Liver (tissue), 3 donors: ENCODE measurements around the gene ASIC2.

Experiments
- GABPA ChIP-seq, 2 donors: IDR thresholded peaks in 1 of 2; conservative IDR thresholded peaks in 1 of 2; 2 replicates each; pipeline ENCODE4 v1.6.1; 2016; ENCODE audit warnings: antibody characterized with exemption in 2 of 2, mild to moderate bottlenecking in 1 of 2, moderate library complexity in 1 of 2
- JUND ChIP-seq, 2 donors: IDR thresholded peaks; 2 replicates each; pipeline ENCODE4 v1.6.1; 2016; ENCODE audit warnings: antibody characterized with exemption in 2 of 2
- TF ChIP-seq, protein P1 (sequence below): fragments of 150-350 bp; IDR thresholded peaks from 2 replicates; pipeline ENCODE4 v1.5.1; 2017; ENCODE audit warnings: improper control_type of control experiment, low read depth, low read length; ENCODE audit not compliant: missing input control
- TF ChIP-seq, protein P2 (sequence below): IDR thresholded peaks from 2 replicates; pipeline ENCODE4 v1.6.1; 2016; ENCODE audit warnings: antibody characterized with exemption
- TF ChIP-seq, protein P3 (sequence below): IDR thresholded peaks from 2 replicates; pipeline ENCODE4 v1.6.1; 2016; ENCODE audit warnings: antibody characterized with exemption
- donor health status: healthy.
- donor health status: healthy.

DNA sequence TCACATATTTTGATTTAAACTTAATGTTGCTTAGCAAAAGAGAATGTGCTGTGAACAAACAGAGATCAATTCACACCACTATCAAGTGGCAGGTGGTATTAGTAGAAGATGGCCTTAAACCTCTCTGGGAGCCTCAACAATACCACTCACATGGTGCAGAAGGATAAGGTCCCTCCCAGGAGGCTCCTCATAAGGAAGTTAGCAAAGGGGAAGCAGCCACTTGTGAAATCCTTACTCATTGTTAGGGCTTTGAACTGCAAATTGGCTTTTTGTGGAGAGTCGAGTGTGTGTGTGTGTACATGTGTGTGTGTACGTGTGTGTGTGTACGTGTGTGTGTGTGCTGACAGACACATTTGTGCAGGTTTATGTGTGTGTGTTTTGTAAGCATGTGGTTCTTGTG is 48.9 kb upstream of the ASIC2 start:
- TF ChIP-seq, protein P1, sequence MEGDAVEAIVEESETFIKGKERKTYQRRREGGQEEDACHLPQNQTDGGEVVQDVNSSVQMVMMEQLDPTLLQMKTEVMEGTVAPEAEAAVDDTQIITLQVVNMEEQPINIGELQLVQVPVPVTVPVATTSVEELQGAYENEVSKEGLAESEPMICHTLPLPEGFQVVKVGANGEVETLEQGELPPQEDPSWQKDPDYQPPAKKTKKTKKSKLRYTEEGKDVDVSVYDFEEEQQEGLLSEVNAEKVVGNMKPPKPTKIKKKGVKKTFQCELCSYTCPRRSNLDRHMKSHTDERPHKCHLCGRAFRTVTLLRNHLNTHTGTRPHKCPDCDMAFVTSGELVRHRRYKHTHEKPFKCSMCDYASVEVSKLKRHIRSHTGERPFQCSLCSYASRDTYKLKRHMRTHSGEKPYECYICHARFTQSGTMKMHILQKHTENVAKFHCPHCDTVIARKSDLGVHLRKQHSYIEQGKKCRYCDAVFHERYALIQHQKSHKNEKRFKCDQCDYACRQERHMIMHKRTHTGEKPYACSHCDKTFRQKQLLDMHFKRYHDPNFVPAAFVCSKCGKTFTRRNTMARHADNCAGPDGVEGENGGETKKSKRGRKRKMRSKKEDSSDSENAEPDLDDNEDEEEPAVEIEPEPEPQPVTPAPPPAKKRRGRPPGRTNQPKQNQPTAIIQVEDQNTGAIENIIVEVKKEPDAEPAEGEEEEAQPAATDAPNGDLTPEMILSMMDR = no peak
- TF ChIP-seq, protein P2, sequence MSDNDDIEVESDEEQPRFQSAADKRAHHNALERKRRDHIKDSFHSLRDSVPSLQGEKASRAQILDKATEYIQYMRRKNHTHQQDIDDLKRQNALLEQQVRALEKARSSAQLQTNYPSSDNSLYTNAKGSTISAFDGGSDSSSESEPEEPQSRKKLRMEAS = no peak
- no peak for TF ChIP-seq JUND (IDR thresholded peaks at IDR 0.05)
- TF ChIP-seq, protein P3, sequence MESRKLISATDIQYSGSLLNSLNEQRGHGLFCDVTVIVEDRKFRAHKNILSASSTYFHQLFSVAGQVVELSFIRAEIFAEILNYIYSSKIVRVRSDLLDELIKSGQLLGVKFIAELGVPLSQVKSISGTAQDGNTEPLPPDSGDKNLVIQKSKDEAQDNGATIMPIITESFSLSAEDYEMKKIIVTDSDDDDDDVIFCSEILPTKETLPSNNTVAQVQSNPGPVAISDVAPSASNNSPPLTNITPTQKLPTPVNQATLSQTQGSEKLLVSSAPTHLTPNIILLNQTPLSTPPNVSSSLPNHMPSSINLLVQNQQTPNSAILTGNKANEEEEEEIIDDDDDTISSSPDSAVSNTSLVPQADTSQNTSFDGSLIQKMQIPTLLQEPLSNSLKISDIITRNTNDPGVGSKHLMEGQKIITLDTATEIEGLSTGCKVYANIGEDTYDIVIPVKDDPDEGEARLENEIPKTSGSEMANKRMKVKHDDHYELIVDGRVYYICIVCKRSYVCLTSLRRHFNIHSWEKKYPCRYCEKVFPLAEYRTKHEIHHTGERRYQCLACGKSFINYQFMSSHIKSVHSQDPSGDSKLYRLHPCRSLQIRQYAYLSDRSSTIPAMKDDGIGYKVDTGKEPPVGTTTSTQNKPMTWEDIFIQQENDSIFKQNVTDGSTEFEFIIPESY = no peak
- no peak for TF ChIP-seq GABPA (IDR thresholded peaks at IDR 0.05 in 1 of 2, conservative IDR thresholded peaks at IDR 0.05 in 1 of 2)
